SIG-M5 treated with dmso at 0.1 percent for 504 hours (cell line): ENCODE measurements around the gene INPP5K.
A peak's percentile ranks its signal among the peaks of the same experiment; 100 is the strongest.

Experiments
- DNase-seq: peaks from one replicate; lab custom pipeline; 2025; ENCODE audit not compliant: unreplicated experiment; lab: John Stamatoyannopoulos, UW

The INPP5K gene

GRCh38 chr17:1486802-1487695, 29.4 kb downstream of the INPP5K start:
- no peak for DNase-seq

DNA sequence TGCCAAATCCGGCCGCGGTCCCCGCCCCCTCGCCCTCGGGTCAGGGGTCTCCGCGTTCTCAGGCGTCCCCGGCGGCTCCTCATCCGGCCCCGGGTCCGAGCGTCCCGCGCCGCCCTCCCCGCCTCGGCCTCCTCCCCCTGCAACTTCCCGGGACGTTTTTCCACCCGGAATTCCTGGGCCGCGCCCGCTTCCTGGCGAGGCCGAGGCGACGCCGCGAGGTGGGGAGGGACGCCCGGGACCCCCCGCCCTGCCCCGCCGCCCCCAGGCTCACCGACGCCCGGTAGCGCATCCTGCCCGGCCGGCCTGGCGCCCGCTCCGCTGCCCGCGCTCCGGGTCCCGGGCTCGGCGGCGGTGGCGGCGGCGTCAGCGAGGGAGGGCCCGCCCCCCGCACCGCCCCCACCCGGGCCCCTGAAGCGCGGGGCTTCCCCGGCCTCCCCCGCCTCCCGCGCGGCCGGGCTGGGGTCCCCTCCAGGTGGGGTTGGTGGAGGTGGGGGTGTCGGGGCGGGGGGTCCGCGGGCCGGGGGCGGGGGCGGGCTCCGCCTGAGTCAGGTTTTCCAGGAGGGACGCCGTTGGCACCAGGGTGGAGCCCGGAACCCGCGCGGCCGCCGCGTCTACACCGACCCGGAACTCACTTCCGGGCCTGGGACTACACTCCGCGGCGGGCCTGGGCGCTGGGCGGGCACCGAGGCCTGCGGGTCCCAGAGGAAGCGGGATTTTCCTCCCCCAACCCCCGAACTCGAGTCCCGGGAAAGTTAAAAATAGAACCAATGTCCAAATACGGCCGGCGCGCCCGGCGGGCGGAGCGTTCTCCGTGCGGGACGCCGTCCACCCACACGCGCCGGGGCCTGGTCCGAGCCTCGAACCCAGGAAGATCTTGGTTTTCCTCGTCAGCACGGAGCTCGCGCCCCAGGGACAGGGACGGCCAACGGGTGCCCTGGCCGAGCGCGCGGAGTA, 30.7 kb downstream of the INPP5K start:
- DNase-seq: no peak

- DNase-seq: peak; percentile 48
Observed at GRCh38 chr17:1484676-1485422, 31.6 kb downstream of the INPP5K start.

- DNase-seq: no peak
Observed at GRCh38 chr17:1484060-1484535, 32.3 kb downstream of the INPP5K start.

GRCh38 chr17:1482680-1483079, 33.7 kb downstream of the INPP5K start:
- DNase-seq: no peak

GRCh38 chr17:1481736-1482135, 34.7 kb downstream of the INPP5K start:
- no peak for DNase-seq

GRCh38 chr17:1480747-1481465, 35.5 kb downstream of the INPP5K start:
- no peak for DNase-seq

- DNase-seq: no peak
Observed at GRCh38 chr17:1478418-1478817, 38.0 kb downstream of the INPP5K start.

DNA sequence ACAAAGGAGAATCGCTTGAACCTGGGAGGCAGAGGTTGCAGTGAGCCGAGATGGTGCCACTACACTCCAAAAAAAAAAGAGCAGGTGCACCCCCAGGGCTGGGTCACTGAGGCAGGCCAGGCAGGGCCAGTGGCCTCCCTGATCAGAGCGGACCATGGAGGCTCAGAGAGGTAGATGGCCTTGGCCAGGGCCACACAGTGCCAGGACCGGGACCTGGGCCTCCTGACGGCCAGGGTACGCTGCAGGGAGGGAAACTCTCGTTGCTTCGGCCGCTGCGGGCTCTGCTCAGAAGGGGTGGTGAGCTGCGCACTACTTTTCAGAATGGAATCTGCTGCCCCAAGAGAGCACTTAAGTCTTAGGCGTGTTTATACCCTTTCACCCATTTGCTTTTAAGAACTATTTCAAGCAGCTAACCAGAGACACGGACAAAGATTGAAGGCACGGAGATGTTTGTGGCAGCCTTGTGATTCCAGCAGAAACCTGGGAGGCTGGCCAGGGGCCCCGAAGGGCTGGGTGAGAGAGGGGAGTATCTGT, 41.0 kb downstream of the INPP5K start:
- no peak for DNase-seq

DNA sequence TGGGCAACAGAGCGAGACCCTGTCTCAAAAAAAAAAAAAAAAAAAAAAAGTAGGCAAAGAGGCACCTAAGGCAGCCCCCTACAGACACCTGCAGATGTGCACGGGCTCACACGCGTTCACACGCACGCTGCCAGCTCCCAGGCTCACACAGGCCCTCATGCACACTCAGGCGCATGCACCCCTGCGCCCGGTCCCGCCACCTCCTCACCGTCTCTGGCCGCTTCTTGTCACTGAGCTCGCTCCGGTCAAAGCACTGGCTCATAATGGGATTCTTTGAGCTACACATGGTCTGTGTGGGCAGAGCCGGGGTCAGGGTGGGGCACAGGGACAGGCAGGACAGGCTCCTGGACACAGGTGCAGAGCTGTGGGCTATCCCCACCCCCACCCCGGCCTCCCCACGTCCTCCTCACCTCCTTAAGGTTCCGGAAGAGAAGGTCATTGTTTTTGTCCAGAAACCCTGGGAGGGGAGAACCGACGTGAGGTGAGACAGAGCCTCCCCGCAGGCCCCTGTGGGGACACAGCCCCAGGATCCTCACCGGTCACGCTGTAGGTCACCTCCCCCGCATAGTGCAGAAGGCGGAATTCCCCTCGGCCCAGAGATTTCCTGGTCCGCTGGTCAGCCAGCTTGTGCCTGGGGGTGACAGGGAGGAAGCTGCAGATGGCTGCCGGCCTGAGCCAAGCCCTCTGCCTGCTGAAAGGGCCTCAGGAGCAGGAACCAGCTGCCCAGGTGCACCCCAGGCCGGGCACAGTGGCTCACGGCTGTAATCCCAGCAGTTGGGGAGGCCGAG, 41.8 kb downstream of the INPP5K start:
- no peak for DNase-seq

GRCh38 chr17:1473841-1474240, 42.6 kb downstream of the INPP5K start:
- DNase-seq: no peak

DNA sequence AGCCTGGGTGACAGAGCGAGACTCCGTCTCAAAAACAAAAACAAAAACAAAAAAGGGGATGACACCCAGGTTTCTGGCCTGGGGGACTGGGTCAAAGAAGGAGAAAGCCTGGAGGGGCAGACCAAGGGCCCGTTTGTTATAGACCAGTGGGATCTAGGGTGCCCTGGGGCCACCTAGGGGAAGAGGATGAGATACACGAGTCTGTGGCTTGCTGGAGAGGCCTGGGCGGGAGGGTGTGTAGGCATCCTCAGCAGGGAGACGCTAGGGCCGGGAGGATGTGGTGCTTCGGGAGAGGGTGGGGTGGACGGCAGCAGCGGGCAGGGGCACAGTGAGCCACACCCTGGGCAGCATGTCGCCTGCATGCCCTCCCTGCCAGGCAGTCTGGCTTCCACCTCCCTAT, 43.2 kb downstream of the INPP5K start:
- DNase-seq: no peak

DNA sequence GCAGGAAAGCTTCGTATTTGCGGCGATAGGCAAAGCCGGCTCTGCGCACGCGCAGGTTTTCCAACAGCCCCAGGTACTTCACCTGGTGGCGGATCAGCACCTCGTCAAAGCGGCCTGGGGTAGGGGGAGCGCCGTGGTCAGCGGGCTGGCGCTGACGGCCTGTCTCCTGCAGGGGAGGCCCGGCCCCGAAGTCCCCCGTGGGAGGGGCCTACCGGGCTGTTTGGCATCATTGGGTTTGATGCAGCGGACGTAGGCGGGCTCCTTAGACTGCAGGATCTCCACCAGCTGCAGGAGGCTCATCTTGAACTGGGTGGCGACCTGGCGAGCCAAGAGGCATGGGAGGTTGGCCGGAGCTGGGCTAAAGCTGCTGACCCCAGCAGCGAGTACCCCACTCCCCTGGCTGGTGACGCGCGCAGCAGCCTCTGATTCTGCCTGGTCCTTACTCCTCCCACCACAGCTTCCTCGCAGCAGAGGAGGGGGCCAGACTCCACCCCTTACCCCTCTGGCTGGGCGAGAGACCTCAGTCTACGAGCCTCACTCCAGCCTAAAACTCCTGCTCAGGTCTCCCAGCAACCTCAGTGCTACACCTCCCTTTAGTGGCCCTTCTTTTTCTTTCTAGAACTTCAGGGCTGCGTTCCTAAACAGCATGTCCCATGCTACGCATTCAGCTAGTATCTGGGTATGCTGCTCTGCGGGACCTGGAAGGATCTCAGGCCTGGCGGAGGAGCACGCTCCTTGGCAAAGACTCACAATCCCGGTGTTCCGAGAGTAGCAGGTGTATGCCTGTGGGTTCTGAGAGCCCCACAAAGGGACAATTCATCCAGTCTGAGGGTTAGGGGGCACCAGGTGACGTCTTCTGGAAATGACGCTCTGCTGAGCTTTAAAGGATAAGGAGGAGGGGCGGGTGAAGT, 44.2 kb downstream of the INPP5K start:
- DNase-seq: no peak

GRCh38 chr17:1471490-1471889, 44.9 kb downstream of the INPP5K start:
- no peak for DNase-seq

- DNase-seq: no peak
Observed at GRCh38 chr17:1470755-1471462, 45.5 kb downstream of the INPP5K start.

GRCh38 chr17:1470071-1470754, 46.2 kb downstream of the INPP5K start:
- DNase-seq: no peak

DNA sequence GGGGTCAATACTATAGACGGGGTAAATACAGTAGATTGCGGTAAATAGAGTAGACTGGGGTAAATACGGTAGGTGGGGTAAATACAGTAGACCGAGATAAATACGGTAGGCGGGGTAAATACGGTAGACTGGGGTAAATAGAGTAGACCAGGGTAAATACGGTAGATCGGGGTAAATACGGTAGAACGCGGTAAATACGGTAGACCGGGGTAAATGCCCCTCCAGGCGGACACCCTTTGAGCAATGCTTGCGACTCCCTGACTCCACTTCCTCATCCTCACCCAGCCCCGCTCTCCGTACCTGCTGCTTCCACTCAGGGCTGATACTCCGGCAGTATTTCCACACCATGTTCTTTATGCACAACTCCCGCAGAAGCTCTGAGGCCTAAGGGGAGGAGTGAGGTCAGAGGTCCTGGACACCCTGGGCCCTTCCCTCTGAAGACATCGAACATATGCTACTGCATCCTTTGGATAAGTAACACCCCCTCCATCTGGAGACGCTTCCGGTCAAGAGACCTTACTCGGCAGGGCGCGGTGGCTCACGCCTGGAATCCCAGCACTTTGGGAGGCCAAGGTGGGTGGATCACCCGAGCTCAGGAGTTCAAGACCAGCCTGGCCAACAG, 47.1 kb downstream of the INPP5K start:
- no peak for DNase-seq
